ENCODE data around the gene CMSS1. TPM values are rescaled to one million over a fixed set of nuclear protein-coding genes. Genes with fewer than 3 reads are reported as not detected.

The CMSS1 gene
- total and polyA plus RNA-seq, 2 donors (not counting 1 experiment from before 2014, with no cell fraction given), result 7.3 to 22.8 TPM

DNA sequence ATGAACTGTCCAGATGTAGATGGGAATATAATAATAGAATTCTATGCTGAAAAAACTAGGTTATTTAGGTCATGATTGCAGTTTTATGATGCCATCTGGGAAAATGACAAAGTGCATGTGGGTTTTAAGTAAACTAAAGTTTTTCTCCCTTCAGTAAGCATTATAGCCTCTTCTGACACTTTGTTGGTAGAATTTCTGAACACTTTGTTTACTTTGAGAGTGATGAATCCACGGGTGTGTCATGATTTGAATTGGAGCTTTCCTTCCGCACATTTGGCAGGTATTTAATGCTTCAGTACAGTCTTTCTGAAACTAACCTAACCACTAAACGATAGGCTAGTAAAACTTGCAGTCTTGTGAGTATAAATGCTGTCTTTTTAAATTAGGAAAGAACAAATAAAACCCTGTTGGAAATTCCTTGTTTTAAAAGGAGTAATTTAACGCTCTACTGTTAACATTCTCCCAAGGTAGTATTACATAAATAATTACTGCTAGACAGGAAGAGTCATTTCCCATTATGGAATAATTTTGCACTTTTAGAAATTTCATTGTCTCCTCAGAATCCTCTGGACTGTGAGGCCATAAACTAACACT lies 289.7 kb downstream of the CMSS1 start:
- TF ChIP-seq, protein P1, sequence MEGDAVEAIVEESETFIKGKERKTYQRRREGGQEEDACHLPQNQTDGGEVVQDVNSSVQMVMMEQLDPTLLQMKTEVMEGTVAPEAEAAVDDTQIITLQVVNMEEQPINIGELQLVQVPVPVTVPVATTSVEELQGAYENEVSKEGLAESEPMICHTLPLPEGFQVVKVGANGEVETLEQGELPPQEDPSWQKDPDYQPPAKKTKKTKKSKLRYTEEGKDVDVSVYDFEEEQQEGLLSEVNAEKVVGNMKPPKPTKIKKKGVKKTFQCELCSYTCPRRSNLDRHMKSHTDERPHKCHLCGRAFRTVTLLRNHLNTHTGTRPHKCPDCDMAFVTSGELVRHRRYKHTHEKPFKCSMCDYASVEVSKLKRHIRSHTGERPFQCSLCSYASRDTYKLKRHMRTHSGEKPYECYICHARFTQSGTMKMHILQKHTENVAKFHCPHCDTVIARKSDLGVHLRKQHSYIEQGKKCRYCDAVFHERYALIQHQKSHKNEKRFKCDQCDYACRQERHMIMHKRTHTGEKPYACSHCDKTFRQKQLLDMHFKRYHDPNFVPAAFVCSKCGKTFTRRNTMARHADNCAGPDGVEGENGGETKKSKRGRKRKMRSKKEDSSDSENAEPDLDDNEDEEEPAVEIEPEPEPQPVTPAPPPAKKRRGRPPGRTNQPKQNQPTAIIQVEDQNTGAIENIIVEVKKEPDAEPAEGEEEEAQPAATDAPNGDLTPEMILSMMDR (IDR thresholded peaks at IDR 0.05), result no peak
- no peak for TF ChIP-seq EZH2 (IDR thresholded peaks at IDR 0.05; ENCODE audit: borderline replicate concordance, insufficient read depth, low read depth, low read length, poor library complexity, severe bottlenecking)
- DNase-seq, result no peak
- H2AFZ ChIP-seq (ENCODE audit: insufficient read depth, low read depth, low read length, poor library complexity, severe bottlenecking), result no peak overlapping the region
- H4K20me1 ChIP-seq (ENCODE audit: control insufficient read depth, insufficient read depth, low read length, poor library complexity, severe bottlenecking), result no peaks in the 10 kb centered on the region
- H3K9ac ChIP-seq (ENCODE audit: low read length), result no peak overlapping the region
- H3K4me2 ChIP-seq (replicated peaks; ENCODE audit: low read depth, low read length, poor library complexity, severe bottlenecking), result no peak overlapping the region
- intact Hi-C loops (cut with micrococcal nuclease), result no loop called here
- no peak overlapping the region for H3K4me3 ChIP-seq (ENCODE audit: control extremely low read depth in 1 of 5, extremely low read depth in 1 of 5, insufficient read depth in 1 of 5, low read depth in 2 of 5, low read length in 4 of 5)
- CTCF ChIA-PET, result no interaction called here
- no peak overlapping the region for H3K27ac ChIP-seq (ENCODE audit: low read length in 2 of 2)
- no CpG with 5 or more reads among the region's 4 CpGs for WGBS (ENCODE audit: insufficient coverage)
- Mint-ChIP-seq H3K4me3 (no peak overlapping the region), H3K9me3 (ENCODE audit: insufficient read depth) (no peaks in the 10 kb centered on the region), H3K27ac (no peak overlapping the region), H3K4me1 (peaks cover 43% of the 10 kb centered on the region), H3K27me3 (no peaks in the 10 kb centered on the region)
- H3K27me3 ChIP-seq (replicated peaks in 1 of 4; ENCODE audit: control extremely low read depth in 1 of 4, control insufficient read depth in 3 of 4, insufficient read depth in 4 of 4, low read length in 3 of 4), result no peaks in the 10 kb centered on the region
- no peak for ATAC-seq (ENCODE audit: low read depth)
- H3K36me3 ChIP-seq (replicated peaks in 1 of 2; ENCODE audit: control extremely low read depth in 1 of 2, control insufficient read depth in 1 of 2, extremely low read depth in 1 of 2, insufficient read depth in 2 of 2, low read length in 1 of 2), result no peaks in the 10 kb centered on the region
- H3K79me2 ChIP-seq (ENCODE audit: control insufficient read depth, insufficient read depth, low read length), result no peaks in the 10 kb centered on the region
- POLR2A ChIA-PET, result no interaction called here
- peaks cover 23% of the 10 kb centered on the region in 2 donors for H3K4me1 ChIP-seq (ENCODE audit: control insufficient read depth in 2 of 2, insufficient read depth in 2 of 2, low read length in 2 of 2)
- H3K9me3 ChIP-seq (ENCODE audit: control extremely low read depth in 1 of 3, control insufficient read depth in 2 of 3, insufficient read depth in 1 of 3, low read length in 2 of 3), result no peaks in the 10 kb centered on the region

- TF ChIP-seq, protein P1 (IDR thresholded peaks at IDR 0.05), result no peak
- no peak for TF ChIP-seq EZH2 (IDR thresholded peaks at IDR 0.05; ENCODE audit: borderline replicate concordance, insufficient read depth, low read depth, low read length, poor library complexity, severe bottlenecking)
- ATAC-seq (ENCODE audit: low read depth), result no peak
Observed at GRCh38 chr3:100108464-100109079, 290.9 kb downstream of the CMSS1 start.

More at GRCh38 chr3:100108464-100109079, 290.9 kb downstream of the CMSS1 start:
- no peaks in the 10 kb centered on the region for H3K27me3 Mint-ChIP-seq
- Histone ChIP-seq H3K9ac (ENCODE audit: low read length) (no peak overlapping the region), H3K27ac (ENCODE audit: low read length in 2 of 2) (no peak overlapping the region), H3K27me3 (replicated peaks in 1 of 4; ENCODE audit: control extremely low read depth in 1 of 4, control insufficient read depth in 3 of 4, insufficient read depth in 4 of 4, low read length in 3 of 4) (no peaks in the 10 kb centered on the region), H3K4me1 (ENCODE audit: control insufficient read depth in 2 of 2, insufficient read depth in 2 of 2, low read length in 2 of 2) (peaks cover 18 to 20% of the 10 kb centered on the region in 2 donors), H3K9me3 (ENCODE audit: control extremely low read depth in 1 of 3, control insufficient read depth in 2 of 3, insufficient read depth in 1 of 3, low read length in 2 of 3) (no peaks in the 10 kb centered on the region), H3K4me2 (replicated peaks; ENCODE audit: low read depth, low read length, poor library complexity, severe bottlenecking) (no peak overlapping the region), H3K36me3 (replicated peaks in 1 of 2; ENCODE audit: control extremely low read depth in 1 of 2, control insufficient read depth in 1 of 2, extremely low read depth in 1 of 2, insufficient read depth in 2 of 2, low read length in 1 of 2) (no peaks in the 10 kb centered on the region), H3K79me2 (ENCODE audit: control insufficient read depth, insufficient read depth, low read length) (no peaks in the 10 kb centered on the region), H2AFZ (ENCODE audit: insufficient read depth, low read depth, low read length, poor library complexity, severe bottlenecking) (no peak overlapping the region), H3K4me3 (ENCODE audit: control extremely low read depth in 1 of 5, extremely low read depth in 1 of 5, insufficient read depth in 1 of 5, low read depth in 2 of 5, low read length in 4 of 5) (no peak overlapping the region), H4K20me1 (ENCODE audit: control insufficient read depth, insufficient read depth, low read length, poor library complexity, severe bottlenecking) (no peaks in the 10 kb centered on the region)
- intact Hi-C loops (cut with micrococcal nuclease), result no loop called here
- H3K4me1 Mint-ChIP-seq, result peaks cover 31% of the 10 kb centered on the region
- WGBS (ENCODE audit: insufficient coverage), result 92% methylated on average over 2 of the region's 7 CpGs
- DNase-seq, result no peak
- ChIA-PET CTCF (no interaction called here), POLR2A (no interaction called here)
- H3K9me3 Mint-ChIP-seq (ENCODE audit: insufficient read depth), result no peaks in the 10 kb centered on the region
- H3K27ac Mint-ChIP-seq, result no peak overlapping the region
- H3K4me3 Mint-ChIP-seq, result no peak overlapping the region

Data from B cell (primary cell).